NCI-H774 (cell line): ENCODE data around the gene KCNMA1.
"Not testable (repeated sequence)": the region's sequence is repeated elsewhere in the genome, so short reads cannot be mapped to it uniquely, and the experiment has no call there.

Experiments
- DNase-seq: peaks from one replicate; lab custom pipeline; 2025; lab: John Stamatoyannopoulos, UW

The KCNMA1 gene

DNA sequence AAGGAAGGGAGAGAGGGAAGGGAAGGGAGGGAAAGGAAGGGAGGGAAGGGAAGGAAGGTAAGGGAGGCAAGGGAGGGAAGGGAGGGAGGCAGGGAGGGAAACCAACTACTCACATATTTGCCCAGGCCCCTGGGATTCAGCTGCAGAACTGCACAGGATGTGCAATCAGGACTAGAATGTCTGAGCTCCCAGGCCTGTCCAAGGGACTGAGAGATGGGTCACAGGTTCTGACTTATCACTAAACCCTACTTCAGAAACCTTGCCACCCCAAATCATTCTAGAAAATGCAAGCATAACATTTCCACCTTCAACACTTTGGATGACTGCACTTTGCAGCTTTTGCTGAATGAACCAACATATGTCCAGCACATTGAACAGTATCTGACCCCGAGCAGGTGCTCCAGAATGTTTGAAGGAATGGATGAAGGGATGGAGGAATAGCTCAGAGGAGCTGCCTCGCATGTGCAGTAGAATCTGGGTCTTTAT, 245.3 kb downstream of the KCNMA1 start:
- DNase-seq: no peak

DNA sequence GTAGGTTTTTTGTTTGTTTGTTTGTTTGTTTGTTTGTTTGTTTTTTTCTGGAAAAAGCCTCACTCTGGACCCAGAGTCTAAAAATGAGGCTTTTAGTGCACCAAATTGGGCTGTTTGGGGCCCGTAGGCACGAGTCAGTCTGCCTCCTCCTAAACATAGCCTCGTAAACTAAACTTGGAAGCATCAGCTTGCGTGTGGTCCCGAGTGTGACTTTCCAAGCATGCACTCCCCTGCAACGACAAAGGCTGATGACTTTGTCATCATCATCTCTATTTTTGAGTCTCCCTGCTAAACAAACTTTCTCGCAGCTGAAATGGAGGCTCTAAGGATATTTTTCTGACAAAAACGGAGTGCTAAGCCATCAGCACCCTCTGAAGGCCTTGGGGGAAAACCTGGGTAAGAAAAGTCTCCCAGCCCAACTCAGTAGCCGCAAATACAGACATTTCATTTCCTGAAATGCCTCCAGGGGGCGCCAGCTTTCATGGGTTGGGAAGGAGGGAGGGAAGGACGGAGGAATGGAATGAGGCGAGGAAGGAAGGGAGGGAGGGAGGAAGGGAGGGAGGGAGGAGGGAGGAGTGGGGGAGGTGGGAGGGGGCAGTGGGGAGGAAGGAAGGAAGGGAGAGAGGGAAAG, 245.9 kb downstream of the KCNMA1 start:
- peak; percentile 79 for DNase-seq

DNA sequence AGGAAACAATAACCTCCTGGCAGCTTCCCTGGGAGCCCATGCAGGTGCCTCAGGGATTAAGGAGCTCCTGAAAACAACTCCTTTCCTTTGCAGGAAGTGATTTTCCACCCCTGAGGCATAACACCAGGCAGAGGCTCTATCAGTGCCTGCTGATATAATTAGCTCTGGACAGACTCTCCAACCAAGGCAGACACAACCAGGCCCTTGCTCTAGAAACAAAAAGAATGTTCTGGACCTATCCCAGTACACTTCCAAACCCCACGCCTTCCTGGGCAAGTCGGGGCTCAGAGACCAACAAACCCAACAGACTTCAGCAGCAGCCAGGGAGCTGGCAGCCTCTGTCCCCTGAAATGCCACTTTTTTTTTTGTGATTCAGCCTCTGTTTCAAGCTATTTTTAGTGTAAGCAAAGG, 247.1 kb downstream of the KCNMA1 start:
- no peak for DNase-seq

DNA sequence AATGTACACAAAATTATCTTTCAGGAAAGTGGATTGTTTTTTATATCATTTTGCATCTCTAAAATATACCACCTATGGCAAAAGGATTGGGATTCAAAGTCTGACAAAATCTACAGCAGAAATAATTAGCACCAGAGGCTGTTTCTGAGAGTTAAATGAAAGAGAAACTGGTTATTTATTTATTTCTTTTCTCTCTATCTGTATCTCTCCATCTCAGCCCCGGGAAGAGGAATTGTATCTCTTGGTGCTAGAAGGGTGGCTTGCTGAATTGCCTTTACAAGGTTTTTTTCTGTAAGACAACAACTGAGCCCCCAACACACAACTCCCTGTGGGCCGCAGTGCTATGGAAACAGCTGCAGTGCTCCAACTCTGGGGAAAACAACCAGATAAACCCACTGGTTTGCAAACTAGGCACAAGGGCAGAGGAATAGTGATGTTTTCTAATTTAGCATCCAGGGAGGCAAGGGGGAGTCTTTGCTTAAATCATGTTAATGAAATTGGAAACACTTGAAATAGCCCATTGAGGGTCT, 249.0 kb downstream of the KCNMA1 start:
- DNase-seq: no peak

DNA sequence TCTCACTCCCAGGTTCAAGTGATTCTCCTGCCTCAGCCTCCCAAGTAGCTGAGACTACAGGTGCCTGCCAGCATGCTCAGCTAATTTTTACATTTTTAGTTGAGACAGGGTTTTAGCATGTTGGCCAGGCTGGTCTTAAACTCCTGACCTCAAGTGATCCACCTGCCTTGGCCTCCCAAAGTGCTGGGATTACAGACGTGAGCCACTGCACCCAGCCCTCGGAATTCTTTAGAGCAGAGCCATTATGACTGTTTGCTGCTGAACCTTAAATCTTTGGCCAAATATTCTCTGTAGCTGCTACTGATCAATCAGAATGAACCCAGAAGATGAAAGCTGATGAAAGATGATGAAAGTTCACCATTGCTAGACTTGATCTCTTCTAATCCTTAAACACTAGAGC, 249.9 kb downstream of the KCNMA1 start:
- DNase-seq: not testable (repeated sequence)

DNA sequence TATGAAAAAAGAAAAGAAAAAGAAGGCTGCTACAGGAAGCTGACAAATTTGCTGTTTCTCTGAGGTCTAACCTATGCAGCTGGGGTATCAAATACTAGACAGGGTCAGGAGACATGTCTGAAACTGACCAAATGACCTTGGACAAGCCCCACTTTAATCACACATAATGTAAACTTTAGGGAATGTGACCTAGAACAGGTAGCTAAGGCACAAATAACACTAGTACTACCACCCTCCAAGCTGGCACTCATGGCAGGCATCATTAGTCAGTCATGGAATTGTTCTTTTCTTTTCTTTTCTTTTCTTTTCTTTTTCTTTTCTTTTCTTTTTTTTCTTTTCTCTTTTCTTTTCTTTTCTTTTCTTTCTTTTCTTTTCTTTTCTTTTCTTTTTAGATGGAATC, 250.4 kb downstream of the KCNMA1 start:
- DNase-seq: no peak

DNA sequence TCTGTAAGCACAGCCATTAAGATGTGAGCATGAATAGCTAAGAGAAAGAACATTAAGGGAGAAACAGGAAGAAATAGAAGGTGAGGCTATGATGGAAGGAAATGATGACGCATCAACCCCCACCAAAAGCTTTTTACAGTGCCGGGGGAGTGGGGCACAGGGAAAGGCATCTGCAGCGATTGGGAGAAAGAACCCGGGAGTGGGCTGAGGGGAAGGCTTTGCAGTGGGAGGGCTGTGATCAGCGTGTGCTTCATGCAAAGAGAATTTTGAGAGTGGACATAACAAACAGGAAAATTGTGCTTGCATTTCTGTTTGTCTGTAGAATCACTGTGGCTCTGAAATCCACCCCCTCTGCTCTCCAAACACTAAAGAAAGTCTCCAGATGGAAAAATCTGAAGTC, 250.8 kb downstream of the KCNMA1 start:
- no peak for DNase-seq

DNA sequence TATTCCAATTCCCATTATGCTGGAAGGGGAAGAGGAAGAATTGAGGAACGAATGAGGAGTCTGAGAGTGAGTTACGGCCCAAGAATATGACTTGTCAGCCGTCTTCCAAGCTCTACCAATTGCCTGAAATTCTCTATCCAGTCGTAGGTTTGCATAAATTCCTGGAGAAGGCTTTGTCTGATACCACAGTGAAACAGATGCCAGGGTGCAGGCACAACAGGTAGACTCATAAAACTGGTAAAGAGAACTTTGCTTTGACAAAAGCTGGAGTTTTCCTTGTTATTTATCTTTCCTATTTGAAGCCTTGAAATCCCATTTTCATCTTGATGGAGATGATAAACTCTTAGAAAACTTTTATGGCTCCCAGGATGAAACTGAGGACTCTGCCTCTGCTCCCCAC, 251.2 kb downstream of the KCNMA1 start:
- DNase-seq: no peak

DNA sequence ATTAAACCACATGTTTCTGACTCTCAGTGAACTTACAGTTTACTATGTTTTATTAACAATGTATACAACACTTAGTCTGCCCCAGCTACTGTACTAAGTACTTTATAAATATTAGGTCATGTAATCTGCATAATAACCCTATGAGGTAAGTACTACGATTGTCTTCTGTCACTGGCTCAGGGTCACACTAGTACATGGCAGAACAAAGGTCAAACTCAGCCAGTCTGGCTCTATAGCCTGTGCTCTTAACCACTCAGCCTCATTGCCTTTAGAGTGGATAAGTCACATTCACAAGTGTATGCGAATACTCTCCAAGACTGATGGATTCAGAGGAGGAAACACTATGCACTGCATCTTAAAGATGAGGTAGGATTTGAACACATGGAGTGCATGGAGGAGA, 252.3 kb downstream of the KCNMA1 start:
- no peak for DNase-seq

DNA sequence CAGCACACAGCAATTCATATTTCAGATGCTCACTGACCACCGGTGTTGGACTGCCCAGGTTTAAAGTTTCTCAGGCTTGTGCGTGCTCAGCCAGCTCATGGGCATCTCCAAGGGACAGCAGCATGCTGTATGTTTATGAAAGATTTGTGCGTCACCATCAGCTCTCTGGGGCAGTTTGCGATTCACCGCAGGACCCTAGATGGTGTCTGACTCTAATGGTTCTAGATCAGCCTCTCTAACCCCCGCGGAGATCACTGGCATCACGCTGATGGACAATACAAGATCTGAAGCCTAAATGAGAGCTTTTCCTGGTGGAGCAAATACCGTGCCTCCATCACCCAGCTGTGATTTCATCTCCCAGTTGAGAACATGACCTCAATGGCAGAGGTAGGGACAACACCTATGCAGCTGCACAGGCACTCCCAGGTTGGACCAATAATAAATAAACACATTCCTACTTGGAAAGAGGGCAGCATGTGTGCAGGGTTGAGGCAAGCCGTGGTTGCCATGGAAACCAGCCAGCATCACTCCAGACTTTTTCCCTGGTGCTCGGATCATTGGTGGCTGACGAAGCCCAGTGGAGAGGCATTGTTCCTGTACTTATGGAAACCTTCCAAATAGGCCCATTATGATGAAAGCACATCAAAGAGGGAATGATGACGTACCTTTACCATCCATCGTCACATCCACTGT, 253.6 kb downstream of the KCNMA1 start:
- no peak for DNase-seq

DNA sequence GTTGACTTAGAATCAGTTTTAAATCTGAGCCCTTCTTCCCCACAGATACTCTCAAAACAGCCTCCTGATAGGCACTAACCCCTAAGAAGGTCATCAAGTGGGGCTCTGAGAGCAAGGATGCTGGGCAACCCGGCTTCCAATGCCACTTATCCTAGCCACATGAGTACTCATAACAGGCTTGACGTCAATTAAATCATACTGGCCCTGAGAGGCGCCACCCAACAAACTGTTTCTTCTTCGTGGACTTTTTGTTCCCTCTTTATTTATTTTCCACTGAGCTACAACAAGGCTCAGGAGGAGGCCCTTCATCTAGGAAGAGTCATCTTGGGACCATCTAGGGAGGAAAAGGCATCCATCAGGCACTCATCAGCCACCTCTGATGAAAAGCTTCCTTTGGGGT, 255.9 kb downstream of the KCNMA1 start:
- no peak for DNase-seq

DNA sequence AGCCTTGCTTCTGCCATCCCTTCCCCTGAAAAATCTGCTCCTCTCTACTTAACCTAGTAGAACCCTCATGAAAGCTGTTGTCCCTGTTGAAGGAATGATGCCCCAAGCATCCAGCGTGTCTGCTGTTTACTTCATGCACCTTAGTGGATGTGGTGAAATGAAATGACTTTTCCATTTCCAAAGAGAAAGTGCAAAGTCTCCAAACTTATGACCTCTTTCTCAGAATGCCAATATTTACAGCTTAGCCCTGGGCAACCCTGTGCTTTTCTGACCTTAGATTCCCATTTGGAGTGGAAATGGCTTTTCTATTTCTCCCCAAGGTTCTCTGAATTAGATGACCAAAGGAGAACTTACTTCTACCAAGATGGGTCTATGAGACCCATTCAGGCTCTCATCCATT, 256.9 kb downstream of the KCNMA1 start:
- DNase-seq: no peak

DNA sequence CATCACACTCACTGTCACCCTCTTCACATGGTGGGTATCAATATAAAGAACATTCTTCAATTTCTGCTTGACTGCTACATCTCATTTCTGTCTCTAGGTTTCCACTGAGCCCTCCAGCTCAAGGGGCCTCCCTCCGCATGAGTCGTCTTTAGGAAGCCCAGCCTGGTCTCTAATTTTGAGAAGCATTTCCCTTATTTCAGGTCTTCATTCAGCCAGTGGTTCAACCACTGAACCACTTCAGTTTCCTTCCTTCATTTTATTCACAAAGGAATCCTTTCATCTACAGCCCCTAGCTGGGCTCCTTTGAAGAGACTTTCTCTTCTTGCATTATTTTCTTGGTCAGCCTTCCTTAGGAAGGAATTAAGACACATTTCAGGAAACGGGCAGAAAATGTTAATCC, 257.4 kb downstream of the KCNMA1 start:
- no peak for DNase-seq

DNA sequence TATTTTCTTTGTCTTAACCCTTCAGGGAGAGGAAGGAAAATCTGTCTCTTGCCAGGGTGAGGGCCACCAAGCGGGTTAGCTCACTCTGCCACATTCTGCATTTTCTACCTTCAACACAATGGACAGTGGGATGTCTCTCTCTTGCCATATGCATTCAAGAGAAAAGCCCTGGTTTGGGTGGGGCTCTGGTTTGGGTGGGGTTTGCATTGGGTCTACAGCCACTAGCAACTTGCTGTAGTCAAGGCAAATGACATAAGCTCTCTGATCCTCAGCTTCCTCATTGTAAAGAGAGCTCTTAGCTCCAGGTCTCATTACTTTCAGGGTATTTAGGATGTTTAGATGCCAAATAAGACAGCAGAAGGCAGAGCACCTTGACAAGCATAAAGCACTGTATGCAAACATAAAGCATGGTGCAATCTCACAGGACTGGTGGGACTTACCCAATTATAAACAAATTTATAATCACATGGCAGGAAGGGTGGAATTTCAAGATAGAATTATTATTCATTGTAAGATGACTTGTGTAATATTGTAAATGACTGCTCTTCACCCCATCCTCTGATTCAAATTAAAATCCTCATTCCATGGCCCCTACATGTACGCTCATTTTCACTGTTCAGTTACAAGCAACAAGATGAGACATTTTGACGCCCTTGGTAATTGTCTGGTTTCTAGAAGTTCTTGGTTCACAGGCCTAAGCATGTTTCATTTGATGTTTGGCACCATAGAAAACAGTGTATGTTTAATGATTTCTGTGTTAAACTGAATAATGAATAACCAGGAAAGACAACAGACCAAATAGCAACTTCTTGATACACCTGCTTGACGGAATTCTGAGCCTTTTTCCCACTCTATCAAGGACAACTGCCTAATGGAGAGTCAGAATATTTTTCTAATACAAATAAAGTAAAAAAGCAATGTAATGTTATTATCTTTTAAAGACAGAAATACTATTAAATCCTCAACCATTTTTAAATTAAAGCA, 258.9 kb downstream of the KCNMA1 start:
- no peak for DNase-seq

DNA sequence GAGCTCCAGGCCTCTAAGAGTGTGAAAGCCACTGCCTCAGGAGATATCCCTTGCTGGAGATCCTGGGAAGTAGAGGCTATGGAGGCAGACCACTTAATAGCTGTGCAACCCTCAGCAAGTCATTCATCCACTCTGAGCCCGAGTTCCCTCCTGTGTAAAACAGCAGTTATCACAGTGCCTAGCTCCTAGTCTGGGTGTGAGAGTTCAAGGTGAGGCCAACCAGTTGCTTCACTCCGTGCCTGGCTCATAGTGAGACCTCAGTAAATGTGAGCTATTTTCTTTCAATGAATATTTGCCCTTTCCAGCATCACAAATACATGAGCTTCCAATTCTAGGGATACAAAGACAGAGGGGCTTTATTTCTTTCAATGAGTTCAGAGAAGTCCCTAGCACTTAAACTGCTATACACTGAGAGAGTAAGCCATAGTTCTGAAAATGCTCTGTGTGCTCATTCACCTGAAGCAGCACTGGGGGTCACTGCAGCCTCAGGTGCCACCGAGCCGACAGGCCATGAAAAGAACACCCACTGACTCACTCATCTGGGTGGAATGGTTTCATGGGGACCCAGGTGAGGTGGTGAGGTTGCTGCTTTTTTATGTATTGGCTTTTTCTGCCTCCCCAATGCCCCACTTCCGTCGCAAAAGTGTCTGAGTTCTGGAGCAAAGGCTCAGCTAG, 259.8 kb downstream of the KCNMA1 start:
- DNase-seq: no peak

DNA sequence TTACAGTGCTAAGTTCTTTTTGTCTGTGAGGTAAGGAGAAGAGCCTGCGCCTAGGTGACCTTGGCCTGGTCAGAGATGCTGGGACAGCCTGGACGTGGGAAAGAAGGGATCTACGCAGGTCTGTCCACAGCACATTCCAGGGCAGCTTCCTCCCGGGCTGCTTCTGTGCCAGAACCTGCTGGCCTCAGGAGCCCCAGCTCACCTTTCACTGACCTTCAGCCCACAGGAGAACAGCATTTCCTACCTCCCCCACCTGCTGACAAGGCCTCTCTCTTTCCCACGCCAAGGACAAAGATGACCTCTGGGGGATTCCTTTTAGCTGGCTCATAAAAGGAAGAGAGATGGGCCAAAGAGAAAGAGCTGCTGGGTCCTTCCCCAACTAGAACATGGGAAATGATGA, 260.6 kb downstream of the KCNMA1 start:
- no peak for DNase-seq

DNA sequence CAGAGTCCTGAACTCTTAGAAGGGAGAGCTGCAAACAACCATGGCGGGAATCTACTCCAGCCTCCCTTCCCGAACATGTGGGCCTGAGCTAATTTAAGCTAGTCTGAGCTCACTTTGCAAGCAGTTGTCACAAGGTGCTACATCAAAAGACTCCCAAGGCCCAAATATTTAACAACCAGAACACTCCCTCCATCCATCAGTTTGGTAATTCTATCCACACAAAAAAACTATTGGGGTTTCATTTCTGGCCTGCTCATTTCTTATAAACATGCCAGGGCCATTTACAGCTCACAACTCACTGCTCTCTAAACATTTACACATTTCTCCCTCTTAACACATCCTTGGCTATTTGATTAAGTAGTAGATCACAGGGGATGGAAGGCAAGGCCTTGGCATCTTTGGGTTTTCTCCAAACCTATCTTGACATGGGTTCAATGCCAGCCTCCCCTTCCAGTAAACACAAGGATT, 263.4 kb downstream of the KCNMA1 start:
- DNase-seq: no peak

DNA sequence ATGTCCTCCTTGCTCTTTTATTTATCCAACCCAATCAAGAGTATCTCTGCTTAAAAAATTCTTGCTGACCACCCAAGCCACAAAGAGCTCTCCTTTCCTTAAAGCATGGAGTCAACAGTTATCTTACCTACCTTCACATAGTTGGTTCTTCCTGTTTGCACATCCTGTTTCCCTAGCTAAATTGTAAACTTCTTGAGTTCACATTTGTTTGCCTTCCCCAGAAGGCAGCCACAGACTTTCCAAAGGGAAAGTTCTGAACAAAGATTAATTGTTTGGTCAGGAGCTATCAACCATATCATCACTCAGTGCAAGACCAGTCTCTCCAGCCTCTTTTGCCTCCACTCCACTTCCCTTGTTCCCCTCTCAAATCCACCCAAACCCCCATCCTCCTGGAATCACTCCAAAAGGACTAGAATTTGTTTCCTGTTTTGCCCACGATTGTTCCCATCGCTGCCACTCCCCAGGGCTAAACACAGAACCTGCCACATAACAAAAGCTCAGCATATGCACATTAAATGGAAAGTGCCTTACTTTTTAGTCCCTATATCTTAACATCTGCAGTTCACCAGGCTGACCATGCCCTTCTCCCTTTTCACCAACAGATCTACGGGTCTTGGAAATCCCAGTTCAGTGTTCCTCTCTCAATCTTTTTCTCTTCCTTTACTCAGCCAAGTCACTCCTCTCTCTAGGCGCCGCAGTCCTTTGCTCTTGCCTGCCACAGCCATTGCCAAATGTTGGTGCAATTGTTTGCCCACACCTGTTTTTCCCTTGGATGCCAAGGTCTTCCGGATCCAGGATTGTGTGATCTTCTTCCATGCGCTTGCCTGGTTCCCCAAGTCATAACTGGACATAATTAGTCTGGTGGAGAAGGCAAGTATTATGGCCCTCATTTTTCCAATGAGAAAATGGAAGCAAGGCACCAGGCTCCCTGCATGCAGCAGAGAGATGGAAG, 265.5 kb downstream of the KCNMA1 start:
- no peak for DNase-seq

DNA sequence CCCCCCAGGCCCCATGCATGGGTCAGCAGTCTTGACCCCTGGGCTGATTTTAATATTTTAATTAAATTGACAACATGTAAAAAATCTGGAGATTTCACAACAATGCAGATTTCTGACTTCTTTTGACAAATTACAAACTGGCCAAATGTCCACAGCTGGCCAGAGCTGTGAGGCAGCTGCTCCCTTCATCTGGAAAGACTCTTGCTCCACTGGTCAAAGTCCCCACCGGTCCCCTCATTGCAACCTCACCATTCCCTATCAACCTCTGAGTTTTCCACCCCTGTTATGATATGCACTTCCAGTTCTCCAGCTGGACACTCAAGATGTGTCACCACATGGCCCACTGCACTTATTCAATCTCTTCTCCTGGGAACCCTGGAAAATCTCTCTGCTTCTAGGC, 266.2 kb downstream of the KCNMA1 start:
- no peak for DNase-seq

DNA sequence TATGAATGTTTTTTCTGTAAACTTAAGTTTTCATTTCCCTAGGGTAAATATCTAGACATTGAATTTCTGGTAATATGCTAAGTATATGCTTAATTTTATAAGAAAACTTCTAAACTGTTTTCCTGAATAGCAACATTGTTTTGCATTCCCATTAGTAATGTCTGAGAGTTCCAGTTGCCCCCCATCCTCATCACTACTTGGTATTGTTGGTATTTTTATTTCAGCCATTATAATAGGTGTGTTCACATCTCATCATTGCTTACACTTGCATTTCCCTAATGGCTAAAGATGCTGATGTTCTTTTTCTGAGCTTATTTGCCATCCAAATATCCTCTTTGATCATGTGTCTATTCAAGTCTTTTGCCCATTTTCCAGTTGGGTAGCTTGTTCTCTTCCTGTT, 269.6 kb downstream of the KCNMA1 start:
- DNase-seq: no peak

DNA sequence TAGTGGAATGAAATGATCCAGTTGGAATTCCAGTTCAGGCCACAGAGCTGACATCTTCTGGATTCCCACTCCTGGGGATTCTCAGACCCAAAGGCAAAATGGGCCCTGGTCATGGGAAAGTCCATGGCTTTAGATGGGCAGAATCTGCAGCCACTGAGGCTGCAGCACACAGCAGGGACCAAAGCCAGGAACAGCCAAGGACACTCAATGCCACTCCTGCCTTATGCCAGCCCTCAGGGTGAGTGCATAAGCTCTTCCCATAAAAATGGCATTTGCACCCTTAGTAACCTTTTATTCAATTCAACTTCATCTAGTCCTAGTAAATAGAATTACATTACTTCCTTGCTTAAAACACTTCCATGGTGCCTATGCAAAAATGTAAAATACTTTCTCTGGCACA, 274.4 kb downstream of the KCNMA1 start:
- DNase-seq: no peak
